ENCODE measurements around the gene RASD1.

Gene RASD1

DNA sequence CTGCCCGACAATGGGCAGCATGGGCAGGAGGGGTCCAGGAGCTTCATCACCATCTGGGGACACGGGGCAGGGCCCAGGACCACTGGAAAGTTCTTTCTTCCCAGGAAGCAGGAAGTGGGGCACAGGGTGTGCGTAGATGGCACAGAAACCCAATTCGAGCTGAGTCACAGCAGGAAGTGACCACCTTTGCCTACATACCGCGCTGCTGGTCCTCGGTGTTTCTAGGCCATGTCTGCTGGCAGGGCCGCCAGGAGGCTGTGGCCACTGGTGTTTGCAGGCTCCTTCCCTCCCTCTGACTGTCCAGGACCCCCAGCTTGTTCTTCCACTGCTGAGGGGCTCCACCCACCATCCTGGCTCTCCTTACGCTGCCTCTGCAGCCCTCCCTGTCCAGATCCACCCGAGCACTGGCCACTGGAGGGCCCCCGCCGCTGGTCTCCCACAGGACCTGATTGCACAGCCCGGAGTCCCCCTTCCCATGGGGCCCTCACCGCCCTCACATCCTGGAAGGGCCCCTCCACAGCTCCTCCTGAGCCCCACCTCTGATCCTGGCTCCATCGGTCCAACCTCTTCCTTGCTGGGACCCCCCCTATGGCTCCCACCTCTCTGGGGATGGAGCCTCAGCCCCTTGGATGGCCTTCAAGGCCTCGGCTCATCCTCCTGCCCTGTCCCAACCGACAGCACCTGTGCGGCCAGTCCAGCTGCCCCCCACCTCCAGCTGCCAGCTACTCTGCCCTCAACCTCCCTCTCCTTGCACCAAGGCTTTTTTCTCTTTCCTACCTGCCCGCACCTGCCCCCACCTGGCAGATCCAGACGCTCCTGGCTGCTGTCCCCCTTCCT lies 14.5 kb upstream of the RASD1 start:
- no peak for DNase-seq (ENCODE audit: low read depth)

GRCh38 chr17:17509601-17510425 lies 13.6 kb upstream of the RASD1 start:
- DNase-seq (ENCODE audit: low read depth), result no peak

DNA sequence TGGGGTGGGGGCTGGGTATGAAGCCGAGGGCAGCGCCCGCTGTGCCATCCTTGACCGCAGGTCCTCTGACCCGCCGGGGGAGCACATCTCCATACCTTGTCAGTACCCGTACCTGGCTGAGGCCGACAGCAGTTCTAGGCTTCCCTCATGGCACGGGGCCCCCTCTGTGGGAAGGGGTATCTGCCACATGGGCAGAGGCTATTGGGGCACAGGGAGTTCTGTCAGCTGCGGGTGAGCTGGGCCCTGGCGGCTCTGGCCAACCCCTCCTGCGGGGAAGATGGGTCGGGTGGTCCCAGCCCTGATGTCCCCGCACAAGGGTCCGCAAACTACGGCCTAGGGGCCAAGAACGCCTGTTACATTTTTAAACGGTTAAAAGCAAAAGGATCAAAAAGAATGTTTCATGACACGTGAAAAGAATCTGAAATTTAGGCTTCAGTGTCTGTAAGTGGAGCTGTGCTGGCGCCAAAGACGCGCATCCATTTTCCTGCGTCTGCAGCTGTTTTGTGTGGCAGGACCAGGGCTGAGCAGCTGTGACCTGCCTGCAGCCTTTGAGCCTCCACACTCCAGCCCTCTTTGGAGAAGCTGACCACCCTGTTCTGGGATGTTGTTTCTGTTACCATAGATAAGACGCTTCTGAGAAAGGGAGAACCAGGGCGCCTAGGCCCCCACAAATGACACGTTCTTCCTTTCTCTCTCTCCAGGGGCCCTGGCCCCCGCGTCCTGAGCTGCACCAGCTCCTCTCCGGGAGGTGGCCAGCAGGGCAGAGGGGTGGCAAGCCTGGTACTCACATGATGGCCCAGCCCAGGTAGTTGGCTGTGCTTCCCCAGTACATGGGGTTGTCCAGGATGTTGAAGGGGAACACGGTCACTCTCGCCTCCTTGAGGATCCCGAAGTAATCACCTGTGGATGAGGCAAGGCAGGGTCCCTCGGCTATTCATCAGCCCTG lies 12.7 kb upstream of the RASD1 start:
- DNase-seq (ENCODE audit: low read depth), result no peak

DNA sequence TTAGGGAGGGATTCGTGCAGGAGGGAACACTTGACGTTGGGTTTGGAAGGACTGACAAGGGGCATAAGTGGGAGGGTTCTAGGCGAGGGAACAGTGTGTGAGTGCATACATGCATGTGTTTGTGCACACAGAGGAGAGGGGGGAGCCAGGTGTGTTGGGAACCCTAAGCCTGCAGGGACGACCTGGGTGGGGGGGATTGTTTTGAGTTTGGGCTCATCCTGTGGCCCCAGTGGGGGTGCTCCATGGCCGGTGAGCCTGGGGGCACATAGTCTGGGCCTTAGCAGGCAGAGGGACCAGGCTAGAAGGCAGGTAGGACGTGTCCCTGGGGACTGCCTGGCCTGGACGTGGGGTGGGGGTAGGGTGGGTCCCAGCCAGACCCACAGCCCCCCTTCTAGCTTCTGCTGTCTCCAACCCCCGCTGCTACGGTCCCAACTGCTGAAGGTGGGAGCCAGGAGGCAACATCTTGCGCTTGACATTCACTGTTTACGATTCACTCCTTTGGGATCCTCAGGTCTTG lies 11.9 kb upstream of the RASD1 start:
- no peak for DNase-seq (ENCODE audit: low read depth)

- no peak for DNase-seq (ENCODE audit: low read depth)
Observed at GRCh38 chr17:17507465-17508011, 11.3 kb upstream of the RASD1 start.

DNA sequence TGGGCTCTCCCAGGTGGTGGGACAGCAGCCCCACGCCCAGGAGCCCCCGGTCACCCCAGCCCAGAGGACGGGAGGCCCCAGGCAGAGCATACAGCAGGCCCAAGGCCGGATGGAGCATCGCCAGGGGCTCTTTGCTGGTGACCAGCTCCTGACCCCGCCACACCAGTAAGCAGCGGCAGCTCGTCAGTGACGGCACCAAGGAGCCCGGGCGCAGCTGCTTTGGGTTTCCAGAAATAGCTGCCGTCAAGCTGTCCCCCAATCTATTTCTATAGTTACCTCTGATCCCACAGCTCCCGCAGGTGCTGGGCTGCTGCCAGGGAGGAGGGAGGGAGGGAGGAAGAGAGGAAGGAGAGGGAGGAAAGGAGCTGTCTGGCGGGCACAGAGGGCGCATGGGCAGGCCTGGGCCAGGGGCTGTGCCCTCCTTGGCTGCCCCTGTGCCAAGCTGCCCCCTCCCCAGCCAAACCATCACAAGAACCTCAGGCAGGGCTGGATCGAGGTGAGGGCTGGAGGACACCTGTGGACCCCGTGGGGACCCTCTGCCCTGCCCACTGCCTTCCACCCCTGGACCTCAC lies 10.8 kb upstream of the RASD1 start:
- no peak for DNase-seq (ENCODE audit: low read depth)

DNA sequence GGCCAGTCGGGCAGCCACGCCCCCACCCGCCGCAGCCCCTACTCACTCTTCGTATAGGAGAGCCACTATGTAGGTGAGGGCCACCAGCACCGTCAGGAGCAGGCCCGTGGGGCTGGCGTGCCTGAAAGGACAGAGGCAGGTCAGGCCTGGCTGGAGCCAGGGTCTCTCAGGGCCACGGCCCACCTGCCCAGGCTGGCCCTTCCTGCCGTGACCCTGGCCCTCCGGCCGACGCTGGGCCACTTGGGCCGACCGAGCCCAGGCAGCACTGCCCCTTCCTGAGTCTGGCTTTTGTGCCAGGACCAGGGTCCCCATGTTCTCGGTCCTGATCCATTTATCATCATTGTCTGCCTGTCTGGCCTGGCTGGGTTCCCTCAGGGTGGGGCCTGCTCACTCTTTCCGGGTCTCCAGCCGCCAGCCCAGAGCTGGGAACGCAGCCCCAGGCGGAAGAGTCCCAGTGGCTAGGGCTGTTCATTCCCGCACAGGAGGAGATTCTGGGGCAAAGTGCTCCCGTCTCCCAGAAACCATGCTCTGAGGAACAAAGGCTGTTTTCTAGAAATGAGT lies 10.1 kb upstream of the RASD1 start:
- DNase-seq (ENCODE audit: low read depth), result no peak

DNA sequence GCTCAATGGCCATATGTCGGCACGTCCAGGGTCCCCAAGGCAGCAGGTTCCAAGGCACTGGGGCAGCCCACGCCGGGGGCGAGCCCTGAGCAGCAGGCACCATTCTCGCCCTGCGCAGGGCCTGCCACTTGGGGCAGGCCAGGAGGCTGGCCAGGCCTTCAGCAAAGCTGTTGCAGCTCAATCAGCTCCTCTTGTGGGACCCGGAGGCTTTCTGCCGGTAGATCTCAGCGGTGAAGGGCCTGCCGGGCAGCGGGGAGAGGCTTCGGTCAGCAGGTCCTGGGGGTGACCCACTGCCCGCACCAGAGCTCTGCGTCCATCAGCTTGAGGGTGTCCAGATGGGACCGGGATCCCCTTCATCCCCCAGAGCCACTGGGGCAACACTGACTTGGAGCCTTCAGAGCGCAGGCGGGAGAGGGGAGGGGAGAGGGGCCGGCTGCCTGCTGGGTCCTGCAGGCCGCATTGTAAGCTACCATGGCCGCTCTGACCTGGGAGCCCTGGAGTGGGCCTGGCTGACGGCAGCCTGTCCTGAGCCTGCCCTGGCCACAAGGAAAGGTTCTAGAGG lies 9.5 kb upstream of the RASD1 start:
- no peak for DNase-seq (ENCODE audit: low read depth)

GRCh38 chr17:17505151-17505550 lies 9.0 kb upstream of the RASD1 start:
- DNase-seq (ENCODE audit: low read depth), result no peak

DNA sequence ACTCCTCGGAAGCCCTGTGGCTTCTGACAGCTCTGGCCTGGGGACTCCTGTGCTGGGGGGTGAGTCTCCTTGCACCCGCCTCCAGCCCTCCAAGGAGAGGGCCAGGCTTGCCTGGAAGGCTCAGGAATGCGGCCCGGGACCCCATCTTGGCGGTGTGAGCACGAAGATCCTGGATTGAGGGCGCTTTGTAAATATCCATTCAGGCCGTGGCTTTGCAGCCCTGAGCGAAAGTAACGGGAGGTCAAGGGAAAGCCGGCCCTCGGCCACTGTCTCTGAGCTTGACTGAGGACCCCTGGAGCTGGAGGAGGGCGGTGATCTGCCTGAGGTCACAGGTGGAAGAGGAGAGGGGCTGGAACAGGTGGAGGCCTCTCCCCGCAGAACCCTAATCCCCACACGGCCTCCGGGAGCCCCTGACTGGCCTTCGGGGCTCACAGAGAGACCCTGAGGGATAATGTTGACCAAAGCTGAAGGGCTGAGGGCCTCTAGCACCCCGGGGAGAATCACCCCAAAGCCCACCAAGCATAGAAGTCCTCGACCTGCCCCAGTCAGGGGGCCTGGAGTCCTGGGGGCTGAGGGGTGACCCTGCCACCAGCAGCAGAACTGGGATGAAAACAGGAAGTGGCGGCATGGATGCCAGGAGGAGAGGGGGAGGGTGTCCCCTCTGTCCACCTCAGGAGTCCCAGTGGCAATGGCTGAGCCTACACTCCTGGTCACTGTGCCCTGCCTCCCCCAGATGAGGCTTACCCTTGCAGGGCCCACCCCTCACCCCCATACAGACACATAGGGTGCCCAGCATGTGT lies 8.3 kb upstream of the RASD1 start:
- DNase-seq (ENCODE audit: low read depth), result no peak

- DNase-seq (ENCODE audit: low read depth), result no peak
Observed at GRCh38 chr17:17503566-17504130, 7.5 kb upstream of the RASD1 start.

DNA sequence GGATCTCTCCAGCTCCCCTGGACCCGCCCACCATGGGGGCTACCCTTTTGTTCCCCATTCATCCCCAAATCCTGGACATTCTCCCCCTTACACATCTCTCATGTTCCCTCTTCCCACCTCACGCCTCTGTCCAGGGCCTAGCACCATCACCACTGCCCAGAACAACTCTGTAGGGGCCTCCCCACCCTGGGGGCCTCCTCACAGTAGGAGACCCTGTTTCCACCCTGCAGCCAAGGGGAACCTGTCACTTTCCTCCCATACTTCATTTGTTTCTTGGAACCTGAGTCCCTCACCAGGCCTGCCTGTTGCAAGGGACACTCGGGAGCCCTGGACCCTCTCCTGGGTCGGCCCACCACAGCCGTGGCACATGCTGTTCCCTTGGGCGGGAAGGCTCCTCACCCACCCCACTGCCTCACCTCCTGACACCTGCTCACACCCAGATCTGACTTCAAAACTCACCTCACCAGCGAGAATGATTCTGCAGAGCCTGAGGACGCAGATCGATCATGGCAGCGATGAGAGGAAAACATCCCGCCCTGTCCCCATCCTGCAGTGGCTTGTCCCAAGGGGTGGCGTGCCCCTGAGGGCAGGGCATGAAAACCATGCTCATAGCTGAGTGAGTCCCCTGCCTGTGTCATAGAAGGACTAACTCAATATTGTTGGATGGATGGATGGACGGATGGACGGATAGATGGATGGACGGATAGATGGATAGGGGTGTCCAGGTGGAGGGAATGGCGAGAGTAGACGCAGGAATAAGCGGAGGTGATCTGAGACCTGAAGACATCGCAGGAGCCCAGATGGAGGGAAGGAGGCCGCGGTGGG lies 6.8 kb upstream of the RASD1 start:
- DNase-seq (ENCODE audit: low read depth), result no peak

GRCh38 chr17:17500999-17501605 lies 4.9 kb upstream of the RASD1 start:
- no peak for DNase-seq (ENCODE audit: low read depth)

GRCh38 chr17:17499402-17500145 lies 3.4 kb upstream of the RASD1 start:
- no peak for DNase-seq (ENCODE audit: low read depth)

DNA sequence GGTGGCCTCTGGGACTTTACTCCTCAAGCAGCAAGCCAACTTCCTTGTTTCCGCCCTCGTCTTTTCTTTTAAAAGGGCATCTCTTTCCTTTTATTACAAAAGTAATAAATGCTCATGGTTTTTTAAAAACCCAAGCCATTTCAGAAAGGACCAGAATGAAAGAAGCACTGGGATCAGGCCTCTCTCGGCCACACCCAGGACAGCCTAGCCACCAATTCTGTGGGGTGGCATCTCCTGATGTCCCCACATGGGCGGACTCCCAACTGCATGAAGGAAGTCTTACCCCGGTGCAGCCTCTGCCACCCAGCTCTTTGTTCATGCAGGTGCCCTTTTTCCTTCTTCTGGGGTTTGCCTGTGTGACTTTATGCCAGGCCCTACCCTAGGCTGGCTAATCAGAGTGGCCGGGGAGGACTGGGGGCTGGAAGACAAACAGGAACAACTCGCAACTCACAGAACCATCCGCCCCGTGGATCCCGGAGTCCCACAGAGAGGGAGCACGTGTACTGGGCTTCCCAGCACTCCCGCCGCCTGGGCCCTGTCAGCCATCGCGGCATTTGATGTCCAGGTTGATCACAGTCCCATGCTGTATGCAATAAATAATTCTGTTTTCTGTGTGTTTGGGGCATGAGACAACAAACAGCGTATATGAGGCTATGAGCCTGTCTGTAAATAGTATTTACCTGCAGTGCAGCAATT lies 2.6 kb upstream of the RASD1 start:
- no peak for DNase-seq (ENCODE audit: low read depth)

- no peak for DNase-seq (ENCODE audit: low read depth)
Observed at GRCh38 chr17:17497845-17498520, 1.8 kb upstream of the RASD1 start.

All from GM04503 (cell line).